Mesothelial cell of epicardium (in vitro differentiated cells): ENCODE data around the gene RCVRN. TPM values are rescaled to one million over a fixed set of nuclear protein-coding genes. Genes with fewer than 3 reads are reported as not detected.

ENCODE experiments used
- DNase-seq, 2 experiments: peaks; one replicate each; pipeline ENCODE4 v3.0.0; 2021; ENCODE audit warnings: low spot score in 2 of 2; ENCODE audit not compliant: unreplicated experiment in 2 of 2
- H3K27ac Mint-ChIP-seq: 2 replicates; pipeline ENCODE4 v1.8.0; 2021; ENCODE audit warnings: mixed read lengths
- H3K27me3 Mint-ChIP-seq: 2 replicates; pipeline ENCODE4 v1.8.0; 2021; ENCODE audit warnings: low read depth, mixed read lengths
- H3K36me3 Mint-ChIP-seq: 2 replicates; pipeline ENCODE4 v1.8.0; 2021; ENCODE audit warnings: mixed read lengths
- H3K4me1 Mint-ChIP-seq: 2 replicates; pipeline ENCODE4 v1.8.0; 2021; ENCODE audit warnings: mixed read lengths
- H3K4me3 Mint-ChIP-seq: 2 replicates; pipeline ENCODE4 v1.8.0; 2021; ENCODE audit warnings: mild to moderate bottlenecking, moderate library complexity, mixed read lengths
- H3K9me3 Mint-ChIP-seq: 2 replicates; pipeline ENCODE4 v1.8.0; 2021; ENCODE audit warnings: mixed read lengths
- total RNA-seq: library from RNA; stranded (reverse); gene quantifications from 3 replicates; pipeline ENCODE4 v1.2.1, GENCODE V29; 2021
- TF ChIP-seq, protein P1 (sequence below): fragments of 200-600 bp; sonication (generic); IDR thresholded peaks from one replicate; pipeline ENCODE4 v1.5.0; 2021; ENCODE audit warnings: antibody characterized with exemption; ENCODE audit not compliant: unreplicated experiment

Gene RCVRN
- total RNA-seq: 1.2 to 1.8 TPM (median 1.3 TPM) in 3 replicates

DNA sequence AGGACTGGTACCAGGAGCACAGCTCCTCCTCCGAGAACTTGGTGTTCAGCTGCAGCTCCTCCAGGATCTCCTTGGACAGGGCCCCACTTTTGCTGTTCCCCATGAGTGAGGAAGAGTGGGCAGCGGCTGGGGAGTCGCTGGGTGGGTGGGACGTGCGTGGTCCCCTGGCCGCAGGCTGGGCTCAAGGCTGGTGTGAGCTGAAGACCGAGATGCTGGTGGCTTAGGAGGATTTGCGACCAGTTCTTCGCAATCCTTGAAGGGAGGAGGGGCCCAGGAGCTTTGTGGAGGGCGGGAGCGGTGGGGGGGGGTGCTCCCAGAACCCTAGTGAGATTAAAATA, at the start of gene RCVRN:
RCVRN (minus strand) TSS at position 194 of the 338 bp plus-strand sequence; CDS start at position 103, 91 bp downstream.
- Mint-ChIP-seq H3K9me3 (no peaks in the 10 kb centered on the region), H3K36me3 (no peaks in the 10 kb centered on the region), H3K27ac (no peak within 1 kb of the TSS), H3K27me3 (no peaks in the 10 kb centered on the region), H3K4me3 (no peak within 1 kb of the TSS), H3K4me1 (peaks cover 20% of the 10 kb centered on the region)
- DNase-seq: no peak
- TF ChIP-seq, protein P1, sequence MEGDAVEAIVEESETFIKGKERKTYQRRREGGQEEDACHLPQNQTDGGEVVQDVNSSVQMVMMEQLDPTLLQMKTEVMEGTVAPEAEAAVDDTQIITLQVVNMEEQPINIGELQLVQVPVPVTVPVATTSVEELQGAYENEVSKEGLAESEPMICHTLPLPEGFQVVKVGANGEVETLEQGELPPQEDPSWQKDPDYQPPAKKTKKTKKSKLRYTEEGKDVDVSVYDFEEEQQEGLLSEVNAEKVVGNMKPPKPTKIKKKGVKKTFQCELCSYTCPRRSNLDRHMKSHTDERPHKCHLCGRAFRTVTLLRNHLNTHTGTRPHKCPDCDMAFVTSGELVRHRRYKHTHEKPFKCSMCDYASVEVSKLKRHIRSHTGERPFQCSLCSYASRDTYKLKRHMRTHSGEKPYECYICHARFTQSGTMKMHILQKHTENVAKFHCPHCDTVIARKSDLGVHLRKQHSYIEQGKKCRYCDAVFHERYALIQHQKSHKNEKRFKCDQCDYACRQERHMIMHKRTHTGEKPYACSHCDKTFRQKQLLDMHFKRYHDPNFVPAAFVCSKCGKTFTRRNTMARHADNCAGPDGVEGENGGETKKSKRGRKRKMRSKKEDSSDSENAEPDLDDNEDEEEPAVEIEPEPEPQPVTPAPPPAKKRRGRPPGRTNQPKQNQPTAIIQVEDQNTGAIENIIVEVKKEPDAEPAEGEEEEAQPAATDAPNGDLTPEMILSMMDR: no peak

DNA sequence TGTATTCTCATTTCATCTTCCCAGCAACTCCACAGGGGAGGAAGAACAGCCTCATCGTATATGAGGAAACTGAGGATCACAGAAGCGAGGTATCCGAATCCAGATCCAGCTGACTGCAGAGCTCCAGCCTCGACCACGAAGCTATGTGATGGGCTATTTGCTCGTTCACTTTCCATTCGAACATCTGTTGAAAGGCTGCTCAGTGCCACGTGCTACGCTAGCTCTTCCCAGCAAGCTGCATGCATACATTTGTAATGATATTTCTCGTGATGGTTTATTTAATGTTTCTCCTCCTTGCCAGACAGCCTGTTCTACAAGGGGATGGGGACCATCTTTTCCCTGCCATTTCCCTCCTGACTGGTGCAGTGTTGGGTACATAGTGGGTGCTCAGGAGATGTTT, 48.4 kb upstream of the RCVRN start:
- Mint-ChIP-seq H3K27me3 (no peaks in the 10 kb centered on the region), H3K4me3 (no peak overlapping the region), H3K4me1 (no peaks in the 10 kb centered on the region), H3K27ac (no peak overlapping the region), H3K9me3 (no peaks in the 10 kb centered on the region), H3K36me3 (no peaks in the 10 kb centered on the region)
- no peak for DNase-seq
- TF ChIP-seq, protein P1: no peak

DNA sequence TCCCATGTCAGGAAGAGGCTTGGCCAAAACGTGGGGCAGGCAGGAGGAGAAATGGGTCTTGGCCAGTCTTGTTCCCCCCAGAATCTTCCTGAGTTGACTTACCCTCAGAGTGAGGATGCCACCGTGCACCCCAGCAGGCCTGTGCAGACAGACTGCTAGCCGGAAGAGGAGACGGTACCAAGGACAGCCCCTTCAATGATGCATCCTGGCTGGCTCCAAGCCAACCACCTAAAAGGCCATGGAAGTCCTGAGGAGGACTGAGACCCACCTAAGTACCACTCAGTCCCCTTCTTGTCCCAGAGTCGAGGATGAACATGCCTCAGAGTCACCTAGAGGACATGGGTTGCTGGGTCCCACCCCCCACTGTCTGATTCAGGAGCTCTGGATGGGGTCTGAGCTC, 46.7 kb upstream of the RCVRN start:
- Mint-ChIP-seq H3K27me3 (no peaks in the 10 kb centered on the region), H3K27ac (no peak overlapping the region), H3K4me1 (no peaks in the 10 kb centered on the region), H3K36me3 (no peaks in the 10 kb centered on the region), H3K4me3 (no peak overlapping the region), H3K9me3 (no peaks in the 10 kb centered on the region)
- no peak for DNase-seq
- TF ChIP-seq, protein P1: no peak

DNA sequence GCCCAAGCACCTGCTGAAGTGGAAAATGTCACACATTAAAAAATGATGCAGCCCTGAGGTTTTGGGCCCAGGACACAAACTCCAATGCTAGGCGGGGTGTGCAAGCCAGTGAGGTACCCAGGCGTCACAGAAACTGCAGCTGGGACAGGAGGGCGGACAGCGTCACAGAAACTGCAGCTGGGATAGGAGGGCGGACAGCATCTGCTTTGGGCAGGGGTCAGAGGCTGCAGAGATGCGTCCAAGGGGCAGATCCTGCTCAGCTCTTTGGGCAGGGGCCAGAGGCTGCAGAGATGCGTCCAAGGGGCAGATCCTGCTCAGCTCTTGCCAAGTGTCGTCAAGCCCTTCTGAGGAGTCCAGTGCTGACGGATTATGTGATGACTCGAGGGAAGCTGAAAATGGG, 43.9 kb upstream of the RCVRN start:
- H3K27me3 Mint-ChIP-seq: no peaks in the 10 kb centered on the region
- DNase-seq: no peak
- no peak overlapping the region for H3K27ac Mint-ChIP-seq
- no peaks in the 10 kb centered on the region for H3K9me3 Mint-ChIP-seq
- peaks cover 2% of the 10 kb centered on the region for H3K4me1 Mint-ChIP-seq
- no peaks in the 10 kb centered on the region for H3K36me3 Mint-ChIP-seq
- TF ChIP-seq, protein P1: no peak
- no peak overlapping the region for H3K4me3 Mint-ChIP-seq

DNA sequence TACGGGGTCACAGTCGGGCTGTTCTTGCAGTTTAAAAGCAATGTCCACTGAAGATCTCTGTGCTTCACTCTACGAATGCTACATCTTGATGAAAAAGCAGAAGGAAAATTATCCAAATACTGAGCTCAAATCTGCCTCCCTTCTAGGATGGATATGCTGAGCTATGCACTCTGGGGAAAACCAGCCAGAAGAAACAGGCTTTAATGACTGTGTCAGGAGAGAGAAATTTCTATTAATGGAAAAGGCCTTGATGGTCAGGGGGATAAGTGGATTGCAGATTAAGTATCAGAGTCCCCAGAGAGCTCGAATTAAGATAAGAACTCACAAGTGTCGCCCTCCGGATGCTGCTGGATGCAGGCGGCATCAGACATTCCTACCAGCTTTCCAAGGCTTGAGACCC, 39.6 kb upstream of the RCVRN start:
- DNase-seq: no peak
- Mint-ChIP-seq H3K27ac (no peak overlapping the region), H3K36me3 (peaks cover 17% of the 10 kb centered on the region), H3K27me3 (no peaks in the 10 kb centered on the region), H3K9me3 (no peaks in the 10 kb centered on the region), H3K4me3 (no peak overlapping the region), H3K4me1 (peaks cover 2% of the 10 kb centered on the region)
- TF ChIP-seq, protein P1: no peak

DNA sequence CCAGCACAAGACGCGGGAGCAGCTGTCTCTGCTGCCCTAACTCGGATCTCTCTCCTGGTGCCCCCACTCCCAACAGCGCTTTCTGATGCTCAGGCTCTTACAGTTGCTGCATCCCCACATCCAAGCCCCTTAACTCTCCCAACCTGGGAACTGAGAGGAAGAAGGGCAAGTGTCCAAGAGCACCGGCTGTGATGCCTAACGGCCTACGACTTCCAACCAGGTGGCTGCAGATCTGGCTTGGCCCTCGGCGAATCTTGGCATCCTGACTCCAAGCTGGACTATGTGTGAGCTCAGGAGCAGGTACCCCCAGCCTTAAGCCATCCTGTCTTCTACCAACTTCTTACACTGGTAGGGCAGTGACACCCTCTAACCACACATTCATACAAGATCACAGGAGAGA, 38.3 kb upstream of the RCVRN start:
- Mint-ChIP-seq H3K4me3 (no peak overlapping the region), H3K9me3 (no peaks in the 10 kb centered on the region), H3K36me3 (peaks cover 26% of the 10 kb centered on the region), H3K27me3 (no peaks in the 10 kb centered on the region), H3K27ac (no peak overlapping the region), H3K4me1 (peaks cover 2% of the 10 kb centered on the region)
- TF ChIP-seq, protein P1: no peak
- DNase-seq: no peak
